Cardiac septum (tissue), 1 donor: ENCODE measurements around the gene PRELP. TPM values are rescaled to one million over a fixed set of nuclear protein-coding genes. Genes with fewer than 3 reads are reported as not detected.
"Not testable (repeated sequence)": the region's sequence is repeated elsewhere in the genome, so short reads cannot be mapped to it uniquely, and the experiment has no call there.

Experiments
- DNase-seq: peaks from one replicate; pipeline ENCODE4 v3.0.0-alpha.2; 2020; ENCODE audit warnings: low spot score
- intact Hi-C: fragments of 100-400 bp; cut with DNase I; formaldehyde crosslinking; loops from one replicate; pipeline ENCODE4 v1.14.0; 2022
- long read RNA-seq: library from polyadenylated mRNA; unstranded; transcript quantifications from one replicate; pipeline ENCODE4 v2.0.0, GENCODE V29; 2021
- total RNA-seq: library from RNA; stranded (reverse); fragmentation: NEBNext Ultra II Directional; extraction: Animal tissue kit (Norgen Biotek cat#: 25700); gene quantifications from one replicate; pipeline ENCODE4 v1.2.1, GENCODE V29; 2021
- donor health status: DM: no; HTN: no; CAD: no.

Gene PRELP
- total RNA-seq, result 49.7 TPM
- long read RNA-seq, full-length matches to known transcripts, result 38 of 101 reads
- long read RNA-seq, partial matches to known transcripts, result 33 of 101 reads
- long read RNA-seq, other reads (novel, unspliced or antisense), result 30 of 101 reads

DNA sequence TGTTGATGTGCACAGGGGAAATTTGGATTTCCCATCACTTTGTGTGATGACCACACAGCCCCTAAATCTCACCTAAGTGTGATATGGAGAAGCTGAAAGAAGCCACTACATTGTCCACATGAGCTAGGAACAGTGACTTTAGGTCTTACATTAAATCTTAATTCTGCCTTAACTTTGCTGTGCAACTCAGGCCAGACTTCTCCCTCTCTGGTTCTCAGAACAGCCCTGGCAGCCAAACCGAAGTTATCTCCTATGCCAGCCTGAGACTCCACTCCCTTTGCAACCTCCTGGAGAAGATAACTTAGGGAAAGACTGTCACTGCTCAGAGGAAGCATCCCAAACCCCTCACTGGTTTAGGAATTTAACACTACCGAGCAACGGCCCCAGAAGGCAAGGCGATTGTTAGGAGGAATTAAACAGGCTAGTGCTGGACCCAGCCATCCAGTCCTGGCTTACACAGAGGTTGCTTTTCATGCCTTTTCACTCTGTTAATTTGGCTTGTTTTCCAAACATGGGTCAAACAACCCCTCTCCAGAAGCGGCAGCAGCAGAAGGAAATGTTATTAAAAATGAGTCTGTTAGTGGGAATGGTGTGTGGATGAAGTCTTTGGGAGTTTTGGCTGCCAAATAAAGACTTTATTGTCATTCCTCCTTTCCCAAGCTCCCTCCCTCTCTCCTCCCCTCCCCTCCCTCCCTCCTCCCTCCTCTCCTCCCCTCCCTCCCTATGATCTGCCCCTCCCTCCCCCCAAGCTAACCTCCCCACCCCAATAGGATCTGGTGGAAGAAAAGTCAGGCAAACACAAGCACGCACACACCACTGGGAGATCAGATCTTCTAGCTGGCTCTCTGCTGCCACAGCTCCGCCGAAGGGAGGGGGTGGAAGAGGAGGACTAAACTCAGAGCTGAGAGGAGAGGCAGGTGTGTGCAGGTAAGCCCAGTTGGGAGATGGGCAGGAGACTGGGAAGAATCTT lies at the start of gene PRELP:
TSS of gene PRELP (plus strand) at position 795 of the 970 bp plus-strand sequence. CDS start 7,379 bp downstream, outside the sequence.
- no peak for DNase-seq
- intact Hi-C loops, result no loop called here

GRCh38 chr1:203426366-203426765 lies 49.2 kb upstream of the PRELP start:
- DNase-seq, result no peak
- intact Hi-C loops, result no loop called here

- DNase-seq, result no peak
- intact Hi-C loops, result no loop called here
Observed at GRCh38 chr1:203426870-203427269, 48.7 kb upstream of the PRELP start.

- intact Hi-C loops, result no loop called here
Observed at GRCh38 chr1:203427451-203427850, 48.2 kb upstream of the PRELP start.

DNA sequence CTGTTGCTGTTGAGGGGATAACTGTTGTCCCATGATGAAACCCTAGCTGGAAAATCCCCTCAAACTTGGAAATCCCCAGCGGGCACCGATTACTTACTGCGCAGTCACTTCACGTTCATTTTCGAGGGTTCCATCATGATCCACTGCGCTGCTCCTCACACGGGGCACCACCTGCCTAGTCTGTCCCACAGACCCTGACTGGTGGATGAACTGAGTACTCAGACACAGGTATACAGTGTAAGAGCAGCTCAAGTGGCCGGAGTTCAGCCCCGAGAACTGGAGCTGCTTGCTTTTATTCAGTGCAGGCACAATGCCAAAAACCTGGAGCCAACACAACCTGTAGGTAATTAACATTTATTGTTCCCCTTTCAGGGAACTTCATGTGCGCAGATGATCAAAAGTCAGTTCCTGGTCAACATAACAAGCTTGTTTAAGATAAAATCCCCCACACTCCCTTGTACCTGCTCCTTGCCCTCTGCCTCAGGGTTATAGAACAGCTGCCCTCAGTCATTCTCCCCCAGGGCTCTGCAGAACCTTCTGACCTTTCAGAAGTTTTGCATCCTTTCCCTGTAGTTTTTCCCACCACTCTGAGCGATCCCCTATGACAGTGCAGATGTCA lies 46.5 kb upstream of the PRELP start:
- intact Hi-C loops, result no loop called here
- no peak for DNase-seq

More at GRCh38 chr1:203427451-203427850, 48.2 kb upstream of the PRELP start:
- DNase-seq, result no peak

DNA sequence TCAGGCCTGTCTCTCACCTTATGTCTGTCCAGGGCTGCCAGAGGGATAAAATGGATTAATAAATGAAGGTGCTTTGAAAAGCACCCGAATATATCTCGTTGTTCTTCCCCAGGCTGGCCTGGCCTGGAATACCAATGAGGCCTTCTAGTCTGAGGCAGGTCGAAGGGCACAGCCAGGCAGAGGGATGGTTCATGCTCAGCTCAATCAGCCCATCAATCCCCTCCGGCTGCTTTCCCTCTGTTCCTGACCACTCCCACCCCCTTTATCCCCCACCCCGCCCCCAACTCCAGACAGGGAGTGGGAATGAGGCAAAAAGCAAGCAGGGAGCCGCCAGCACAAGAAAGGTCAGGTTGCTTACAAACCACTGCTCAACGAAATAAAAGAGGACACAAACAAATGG lies 40.0 kb upstream of the PRELP start:
- DNase-seq, result no peak
- intact Hi-C loops, result no loop called here

DNA sequence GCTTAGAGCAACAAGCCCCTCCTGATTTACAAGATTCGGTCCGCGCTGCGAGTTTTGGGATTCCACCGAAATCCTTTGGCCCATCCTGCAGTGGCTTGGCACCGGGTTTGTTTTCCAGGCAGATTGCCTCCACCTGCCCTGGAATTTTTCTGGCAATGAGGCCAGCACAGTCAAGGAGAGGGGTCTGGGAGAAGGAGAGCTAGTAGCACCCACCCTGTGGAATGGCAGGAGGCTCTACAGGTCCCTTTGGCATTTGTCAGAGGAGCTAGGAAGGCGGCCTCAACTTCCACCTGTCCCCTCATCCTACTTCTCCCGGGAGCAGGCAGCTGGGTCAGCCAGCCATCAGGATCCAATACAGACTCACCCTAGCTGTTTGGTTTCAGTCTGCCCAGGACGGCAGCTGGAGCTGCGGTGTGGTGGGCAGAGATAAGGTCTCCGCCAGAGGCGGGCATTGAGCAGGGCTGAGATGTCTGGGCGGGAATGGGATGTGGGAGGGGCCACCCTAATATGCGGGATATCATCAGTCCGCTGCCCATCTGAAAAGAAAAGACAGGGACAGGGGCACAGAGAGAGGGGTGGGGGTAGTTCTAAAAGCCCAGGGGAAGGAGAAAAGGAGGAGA lies 37.8 kb upstream of the PRELP start:
- no peak for DNase-seq
- intact Hi-C loops, result no loop called here

- no peak for DNase-seq
- intact Hi-C loops, result no loop called here
Observed at GRCh38 chr1:203439131-203439730, 36.4 kb upstream of the PRELP start.

GRCh38 chr1:203440771-203441170 lies 34.8 kb upstream of the PRELP start:
- peak; percentile 81 for DNase-seq
- intact Hi-C loops, result loop anchor here (1.0 to 5.0 kb wide), 4 partner anchors 33 to 168 kb away; no protein-coding TSS in a partner anchor

- no peak for DNase-seq
- intact Hi-C loops, result loop anchor here (1.0 to 5.0 kb wide), 5 partner anchors 34 to 169 kb away; no protein-coding TSS in a partner anchor
Observed at GRCh38 chr1:203441766-203442165, 33.8 kb upstream of the PRELP start.

DNA sequence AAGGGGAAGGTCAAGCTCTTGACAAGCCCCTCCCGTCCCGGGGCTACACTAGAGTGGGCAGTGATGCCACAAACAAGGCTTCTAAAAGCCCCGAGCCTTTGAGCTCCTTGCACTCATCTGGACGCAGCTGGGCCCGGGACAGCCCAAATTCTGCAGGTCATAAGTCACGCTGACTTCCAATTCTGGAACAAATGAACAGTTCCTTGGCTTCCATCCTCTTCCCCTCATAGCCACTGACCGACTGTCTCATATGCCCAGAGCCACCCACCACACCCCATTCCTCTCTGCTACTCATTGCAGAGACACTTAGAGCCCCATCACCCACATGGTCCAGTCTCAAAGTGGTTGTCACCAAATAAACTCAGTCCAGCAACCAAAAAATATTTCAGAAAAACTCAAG lies 32.8 kb upstream of the PRELP start:
- intact Hi-C loops, result loop anchor here (2.0 to 5.0 kb wide), 3 partner anchors 36 to 76 kb away; no protein-coding TSS in a partner anchor
- no peak for DNase-seq

DNA sequence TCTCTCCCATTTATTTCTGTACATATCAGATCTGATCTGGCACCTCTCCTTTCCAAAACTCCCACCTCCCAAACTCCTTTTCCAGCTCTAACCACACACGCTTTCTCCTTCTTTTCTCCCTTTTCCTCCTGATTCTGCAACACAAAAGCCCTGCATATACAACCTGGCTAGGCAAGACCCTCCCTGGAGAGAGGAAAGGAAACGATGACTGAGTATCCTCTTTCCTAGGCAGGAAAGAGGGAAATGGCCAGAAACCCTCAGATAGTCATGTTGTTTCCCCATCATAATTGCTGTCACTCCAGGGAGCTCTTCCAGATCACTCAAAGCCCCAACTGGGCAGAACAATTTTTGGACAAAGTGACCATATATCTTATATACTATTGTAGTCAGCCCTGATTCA lies 32.3 kb upstream of the PRELP start:
- DNase-seq, result no peak

GRCh38 chr1:203444171-203444576 lies 31.4 kb upstream of the PRELP start:
- no peak for DNase-seq
- intact Hi-C loops, result loop anchor here (5.0 kb wide), 2 partner anchors 37 to 77 kb away; no protein-coding TSS in a partner anchor

More for the DNA sequence above, 32.3 kb upstream of the PRELP start:
- intact Hi-C loops, result loop anchor here (2.0 to 5.0 kb wide), 3 partner anchors 36 to 76 kb away; no protein-coding TSS in a partner anchor

GRCh38 chr1:203447151-203447550 lies 28.5 kb upstream of the PRELP start:
- DNase-seq, result no peak
- intact Hi-C loops, result no loop called here

DNA sequence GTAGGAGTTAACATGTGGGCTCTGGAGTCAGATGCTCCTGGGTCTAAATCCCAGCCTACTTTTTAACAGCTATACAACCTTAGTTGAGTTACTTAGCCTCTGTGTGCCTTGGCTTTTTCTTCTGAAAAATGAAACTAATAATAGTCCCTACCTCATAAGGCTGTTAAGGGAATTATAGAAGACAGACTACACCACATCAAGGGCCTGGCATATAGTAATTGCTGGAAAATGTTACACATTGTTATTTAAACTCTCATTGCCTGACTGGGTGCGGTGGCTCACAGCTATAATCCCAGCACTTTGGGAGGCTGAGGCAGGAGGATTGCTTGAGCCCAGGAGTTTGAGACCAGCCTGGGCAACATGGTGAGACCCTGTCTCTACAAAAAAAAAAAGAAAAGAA lies 28.0 kb upstream of the PRELP start:
- intact Hi-C loops, DNase-seq: not testable (repeated sequence)

DNA sequence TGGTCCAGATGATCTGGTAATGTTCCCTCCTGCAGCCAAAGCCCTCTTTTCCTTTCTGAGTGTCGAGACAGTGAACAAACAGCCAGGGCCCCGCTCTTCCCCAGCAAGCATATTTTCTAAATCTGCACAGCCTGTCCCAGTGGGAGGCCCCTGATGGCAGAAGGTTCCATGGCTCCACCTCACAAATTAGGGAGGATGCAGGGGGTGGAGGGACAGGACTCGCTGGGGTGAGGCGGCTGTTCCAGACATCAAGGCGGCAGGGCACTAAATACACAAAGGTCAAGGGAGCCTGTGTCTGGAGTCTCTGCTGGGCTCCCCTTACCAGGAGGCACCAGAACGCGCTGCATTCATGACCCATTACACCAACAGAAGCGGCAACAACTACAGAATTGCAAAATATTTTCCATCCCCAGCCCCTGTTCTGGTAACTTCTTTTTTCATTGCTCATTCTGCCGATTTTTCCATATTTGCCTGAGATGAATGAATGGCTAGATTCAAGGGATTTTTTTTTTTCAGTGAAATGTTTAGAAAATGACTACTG lies 27.0 kb upstream of the PRELP start:
- intact Hi-C loops, result no loop called here
- no peak for DNase-seq

- intact Hi-C loops, result no loop called here
Observed at GRCh38 chr1:203450001-203450400, 25.6 kb upstream of the PRELP start.

DNA sequence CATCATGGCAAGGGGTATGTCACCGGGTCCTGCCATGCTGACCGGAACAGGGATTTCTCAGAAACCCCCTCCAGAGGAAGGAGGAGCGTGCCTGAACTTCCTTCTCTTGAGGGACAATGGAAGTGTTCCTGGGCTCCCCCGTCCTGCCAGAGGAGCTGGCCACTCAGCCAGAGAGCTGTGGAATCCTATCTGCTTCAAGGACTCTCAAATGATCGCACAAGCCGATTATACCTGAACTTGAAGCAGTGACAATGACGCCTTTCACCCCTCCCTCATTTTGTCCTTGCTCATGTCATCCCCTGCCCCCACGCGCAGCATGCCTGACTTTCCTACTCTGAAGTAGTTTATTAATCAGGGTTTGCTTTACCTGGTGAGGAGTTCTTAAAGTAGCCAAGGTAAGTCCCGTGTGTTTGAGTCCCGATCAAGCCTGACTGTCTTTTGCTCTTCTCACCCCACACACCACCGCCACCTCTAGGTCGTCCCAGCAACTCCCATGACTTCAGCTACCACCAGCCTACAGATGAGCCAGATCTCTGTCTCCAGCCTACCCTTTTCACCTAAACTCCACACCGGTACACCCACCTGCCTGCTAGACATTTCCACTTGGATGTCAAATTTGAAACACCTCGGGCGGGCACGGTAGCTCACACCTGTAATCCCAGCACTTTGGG lies 25.0 kb upstream of the PRELP start:
- intact Hi-C loops, result no loop called here
- no peak for DNase-seq

More at GRCh38 chr1:203450001-203450400, 25.6 kb upstream of the PRELP start:
- no peak for DNase-seq
